Measurements from ENCODE around the gene ZNF343.

- TF ChIP-seq, protein P1, sequence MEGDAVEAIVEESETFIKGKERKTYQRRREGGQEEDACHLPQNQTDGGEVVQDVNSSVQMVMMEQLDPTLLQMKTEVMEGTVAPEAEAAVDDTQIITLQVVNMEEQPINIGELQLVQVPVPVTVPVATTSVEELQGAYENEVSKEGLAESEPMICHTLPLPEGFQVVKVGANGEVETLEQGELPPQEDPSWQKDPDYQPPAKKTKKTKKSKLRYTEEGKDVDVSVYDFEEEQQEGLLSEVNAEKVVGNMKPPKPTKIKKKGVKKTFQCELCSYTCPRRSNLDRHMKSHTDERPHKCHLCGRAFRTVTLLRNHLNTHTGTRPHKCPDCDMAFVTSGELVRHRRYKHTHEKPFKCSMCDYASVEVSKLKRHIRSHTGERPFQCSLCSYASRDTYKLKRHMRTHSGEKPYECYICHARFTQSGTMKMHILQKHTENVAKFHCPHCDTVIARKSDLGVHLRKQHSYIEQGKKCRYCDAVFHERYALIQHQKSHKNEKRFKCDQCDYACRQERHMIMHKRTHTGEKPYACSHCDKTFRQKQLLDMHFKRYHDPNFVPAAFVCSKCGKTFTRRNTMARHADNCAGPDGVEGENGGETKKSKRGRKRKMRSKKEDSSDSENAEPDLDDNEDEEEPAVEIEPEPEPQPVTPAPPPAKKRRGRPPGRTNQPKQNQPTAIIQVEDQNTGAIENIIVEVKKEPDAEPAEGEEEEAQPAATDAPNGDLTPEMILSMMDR (conservative IDR thresholded peaks at IDR 0.05; ENCODE audit: low read depth, low read length): no peak
- TF ChIP-seq POLR2A (IDR thresholded peaks at IDR 0.05; ENCODE audit: low read depth, low read length): no peak
- no peak for TF ChIP-seq NFE2L2 (IDR thresholded peaks at IDR 0.05; ENCODE audit: low read depth, low read length)
- no peak for TF ChIP-seq RFX5 (IDR thresholded peaks at IDR 0.05; ENCODE audit: low read depth, low read length)
- no peak for TF ChIP-seq CEBPB (IDR thresholded peaks at IDR 0.05; ENCODE audit: low read depth, low read length)
- no peak for TF ChIP-seq MAFK (IDR thresholded peaks at IDR 0.05; ENCODE audit: low read depth, low read length)
- no peak for TF ChIP-seq MAZ (IDR thresholded peaks at IDR 0.05; ENCODE audit: borderline replicate concordance, low read depth, low read length)
- TF ChIP-seq, protein P2, sequence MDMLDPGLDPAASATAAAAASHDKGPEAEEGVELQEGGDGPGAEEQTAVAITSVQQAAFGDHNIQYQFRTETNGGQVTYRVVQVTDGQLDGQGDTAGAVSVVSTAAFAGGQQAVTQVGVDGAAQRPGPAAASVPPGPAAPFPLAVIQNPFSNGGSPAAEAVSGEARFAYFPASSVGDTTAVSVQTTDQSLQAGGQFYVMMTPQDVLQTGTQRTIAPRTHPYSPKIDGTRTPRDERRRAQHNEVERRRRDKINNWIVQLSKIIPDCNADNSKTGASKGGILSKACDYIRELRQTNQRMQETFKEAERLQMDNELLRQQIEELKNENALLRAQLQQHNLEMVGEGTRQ (IDR thresholded peaks at IDR 0.05; ENCODE audit: low read depth, low read length): no peak
- TF ChIP-seq FOS (IDR thresholded peaks at IDR 0.05; ENCODE audit: low read depth, low read length): no peak
- TF ChIP-seq RAD21 (IDR thresholded peaks at IDR 0.05; ENCODE audit: low read length): no peak
These were observed 9.8 kb upstream of the ZNF343 start for GRCh38 chr20:2518558-2518957.

Measured in IMR-90 (cell line).